Measurements from ENCODE around the gene ARHGEF25.
"Not testable (repeated sequence)": the region's sequence is repeated elsewhere in the genome, so short reads cannot be mapped to it uniquely, and the experiment has no call there.

The ARHGEF25 gene

GRCh38 chr12:57638096-57638495 is 26.9 kb downstream of the ARHGEF25 start:
- DNase-seq, result no peak

DNA sequence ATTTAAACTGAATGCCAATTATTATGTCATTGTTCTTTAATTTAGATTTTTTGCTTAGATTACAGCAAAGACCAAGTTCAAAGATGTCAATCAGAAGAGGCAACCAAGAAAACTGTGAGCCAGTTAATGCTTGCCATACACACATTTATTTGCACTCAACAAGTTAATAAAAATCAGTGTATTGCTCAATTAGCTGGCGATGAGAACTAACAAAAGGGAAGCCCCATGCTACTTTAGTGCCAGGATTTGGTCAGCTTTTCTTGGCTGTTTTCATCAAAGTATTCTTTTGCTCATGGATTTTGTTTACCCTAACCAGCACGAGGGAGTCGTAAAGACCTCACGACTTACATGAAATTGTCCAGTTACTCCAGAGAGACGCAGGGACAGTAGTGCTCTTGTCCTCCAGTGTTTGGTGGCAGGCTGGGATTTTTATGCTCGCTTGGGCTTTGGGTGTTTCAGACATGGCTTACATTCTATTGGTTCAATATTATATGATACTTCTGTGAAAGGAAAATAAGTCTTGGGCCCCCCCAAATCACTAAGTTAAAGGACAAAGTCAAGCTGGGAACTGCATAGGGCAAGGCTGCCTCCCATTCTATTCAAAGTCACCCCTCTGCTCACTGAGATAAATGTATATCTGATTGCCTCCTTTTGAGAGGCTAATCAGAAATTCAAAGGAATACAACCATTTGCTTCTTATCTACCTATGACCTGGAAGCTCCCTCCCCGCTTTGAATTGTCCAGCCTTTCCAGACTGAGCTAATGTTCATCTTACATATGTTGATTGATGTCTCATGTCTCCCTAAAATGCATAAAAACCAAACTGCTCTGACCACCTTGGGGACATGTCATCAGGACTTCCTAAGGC is 29.2 kb downstream of the ARHGEF25 start:
- DNase-seq, result no peak

DNA sequence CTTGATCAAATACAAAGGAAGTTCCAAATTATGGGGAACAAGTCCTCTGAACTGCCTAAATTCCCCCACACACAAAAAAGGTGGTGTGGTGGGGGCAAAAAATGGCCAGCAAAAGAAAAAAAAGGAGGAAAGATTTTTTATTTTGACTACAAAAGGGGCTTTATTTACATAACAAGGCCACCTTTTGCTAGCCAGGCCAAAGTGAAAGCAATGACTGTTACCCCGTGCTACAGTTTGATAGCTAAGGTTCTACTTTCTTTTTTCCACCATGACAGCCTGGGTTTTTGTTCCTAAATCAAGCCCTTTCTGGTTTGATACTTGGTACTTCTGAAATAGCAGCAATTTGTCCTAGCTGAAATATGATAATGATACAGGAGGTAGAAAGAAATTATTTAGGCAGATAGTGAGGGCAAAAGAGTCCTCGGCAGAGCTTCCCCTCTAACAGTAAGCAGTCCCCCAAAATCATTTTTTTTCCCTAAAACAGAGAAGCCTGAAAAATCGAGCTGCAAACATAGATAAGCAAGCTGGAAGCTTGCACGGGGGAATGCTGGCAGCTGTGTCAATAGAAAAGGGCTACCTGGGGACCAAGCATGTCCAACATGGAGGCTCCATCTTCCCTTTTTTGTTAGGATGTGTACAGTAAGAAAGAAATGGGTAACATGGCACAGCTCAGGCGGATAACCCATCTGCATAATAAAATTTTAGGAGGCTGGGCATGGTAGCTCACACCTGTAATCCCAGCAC is 30.6 kb downstream of the ARHGEF25 start:
- peak; percentile 51 for DNase-seq

DNA sequence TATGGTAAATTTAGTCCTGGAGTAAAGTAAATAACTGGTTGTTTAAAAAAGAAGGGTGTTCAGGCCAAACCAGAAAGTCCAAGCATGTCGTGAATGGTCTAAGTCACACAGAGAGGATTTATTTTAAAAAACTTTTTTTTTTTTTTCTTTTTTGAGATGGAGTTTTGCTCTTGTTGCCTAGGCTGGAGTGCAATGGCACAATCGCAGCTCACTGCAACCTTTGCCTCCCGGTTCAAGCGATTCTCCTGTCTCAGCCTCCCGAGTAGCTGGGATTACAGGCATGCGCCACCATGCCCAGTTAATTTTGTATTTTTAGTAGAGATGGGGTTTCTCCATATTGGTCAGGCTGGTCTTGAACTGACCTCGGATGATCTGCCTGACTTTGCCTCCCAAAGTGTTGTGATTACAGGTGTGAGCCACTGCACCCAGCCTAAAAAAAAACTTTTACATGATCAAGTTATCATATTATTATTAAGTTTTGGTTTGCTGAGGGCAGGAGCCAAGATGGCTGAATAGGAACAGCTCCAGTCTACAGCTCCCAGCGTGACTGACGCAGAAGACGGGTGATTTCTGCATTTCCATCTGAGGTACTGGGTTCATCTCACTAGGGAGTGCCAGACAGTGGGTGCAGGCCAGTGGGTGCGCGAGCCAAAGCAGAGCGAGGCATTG is 34.9 kb downstream of the ARHGEF25 start:
- DNase-seq, result peak; percentile 65

GRCh38 chr12:57646659-57647049 is 35.4 kb downstream of the ARHGEF25 start:
- DNase-seq, result not testable (repeated sequence)

- DNase-seq, result peak; percentile 22
Observed at GRCh38 chr12:57654042-57654441, 42.8 kb downstream of the ARHGEF25 start.

DNA sequence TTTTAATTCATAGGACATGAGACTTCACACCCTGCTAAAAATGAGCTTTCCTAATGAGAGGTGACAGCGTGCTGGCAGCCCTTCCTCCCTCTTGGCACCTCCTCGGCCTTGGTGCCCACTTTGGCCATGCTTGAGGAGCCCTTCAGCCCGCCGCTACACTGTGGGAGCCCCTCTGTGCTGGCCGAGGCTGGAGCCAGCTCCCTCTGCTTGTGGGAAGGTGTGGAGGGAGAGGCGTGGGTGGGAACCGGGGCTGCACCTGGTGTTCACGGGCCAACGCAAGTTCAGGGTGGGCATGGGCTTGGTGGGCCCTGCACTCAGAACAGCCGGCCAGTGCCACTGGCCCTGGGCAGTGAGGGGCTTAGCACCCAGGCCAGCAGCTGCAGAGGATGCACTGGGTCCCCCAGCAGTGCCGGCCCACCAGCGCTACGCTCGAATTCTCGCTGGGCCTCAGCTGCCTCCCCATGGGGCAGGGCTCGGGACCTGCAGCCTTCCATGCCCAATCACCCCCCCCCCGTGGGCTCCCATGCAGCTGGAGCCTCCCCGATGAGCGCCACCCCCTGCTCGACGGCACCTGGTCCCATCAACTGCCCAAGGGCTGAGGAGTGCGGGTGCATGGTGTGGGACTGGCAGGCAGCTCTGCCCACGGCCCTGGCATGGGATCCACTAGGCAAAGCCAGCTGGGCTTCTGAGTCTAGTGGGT is 44.5 kb downstream of the ARHGEF25 start:
- DNase-seq, result no peak

GRCh38 chr12:57656408-57656807 is 45.2 kb downstream of the ARHGEF25 start:
- not testable (repeated sequence) for DNase-seq

DNA sequence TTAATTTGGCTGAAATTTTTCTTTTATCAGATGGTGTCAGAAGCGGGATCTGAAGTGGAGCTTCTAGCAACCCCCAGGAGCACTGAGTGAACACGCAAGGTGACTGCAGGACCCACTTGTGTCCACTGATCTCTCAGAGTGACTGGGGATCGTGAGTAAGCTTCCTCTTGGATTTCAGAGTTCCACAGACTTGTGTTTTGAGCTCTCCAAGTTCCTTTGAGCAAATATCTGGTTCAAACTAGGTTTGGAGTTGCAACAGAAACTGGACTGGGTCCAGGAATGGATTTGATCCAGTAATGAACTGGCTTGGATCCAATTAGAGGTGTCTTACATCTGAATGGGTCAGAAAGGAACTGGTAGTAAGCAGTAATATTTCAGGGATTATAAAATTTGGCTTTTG is 46.5 kb downstream of the ARHGEF25 start:
- DNase-seq, result no peak

DNA sequence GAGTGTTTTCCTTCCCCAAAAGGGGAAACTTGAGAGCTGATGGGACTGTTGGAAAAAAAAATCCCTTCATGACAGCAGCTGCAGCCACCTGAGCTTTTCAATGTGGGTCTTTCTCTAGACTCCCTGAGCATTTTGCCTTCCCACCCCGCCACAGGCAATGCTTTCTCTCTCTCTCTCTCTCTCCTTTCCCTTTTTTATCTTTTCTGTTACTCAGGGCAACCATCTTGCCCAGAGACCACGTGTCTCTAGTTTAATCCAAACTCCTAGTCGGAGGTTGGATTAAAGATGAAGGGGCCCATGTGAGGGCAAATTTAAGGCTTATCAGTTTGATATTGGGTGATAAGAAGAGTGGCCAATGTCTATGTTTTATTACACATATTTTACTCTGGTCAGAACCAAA is 47.7 kb downstream of the ARHGEF25 start:
- DNase-seq, result no peak

DNA sequence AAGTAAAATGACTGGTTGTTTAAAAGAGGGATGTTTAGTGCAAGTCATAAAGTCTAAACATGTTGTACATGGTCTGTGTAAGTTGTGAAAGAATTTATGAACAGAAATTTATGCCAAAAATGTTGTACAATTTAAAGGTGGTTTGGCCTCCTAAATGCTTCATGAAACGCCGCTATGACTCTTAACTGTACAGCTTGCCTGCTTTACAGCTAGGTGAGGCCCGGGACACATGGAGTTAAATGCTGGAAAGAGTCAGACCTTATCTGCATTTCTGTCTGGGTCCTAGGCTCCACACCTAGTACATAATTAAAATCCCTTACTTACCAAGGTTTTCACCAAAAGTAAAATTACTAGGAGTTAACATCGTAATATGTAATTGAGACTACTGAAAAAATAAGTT is 50.1 kb downstream of the ARHGEF25 start:
- peak; percentile 30 for DNase-seq

- DNase-seq, result not testable (repeated sequence)
Observed at GRCh38 chr12:57665066-57665820, 54.0 kb downstream of the ARHGEF25 start.

Measured in OCI-M1 (cell line).